Measurements from ENCODE around the gene TEX36. TPM values are rescaled to one million over a fixed set of nuclear protein-coding genes. Genes with fewer than 3 reads are reported as not detected.
"Not testable (repeated sequence)": the region's sequence is repeated elsewhere in the genome, so short reads cannot be mapped to it uniquely, and the experiment has no call there.

The TEX36 gene
- total RNA-seq, 2 experiments from 2014 or later = not detected

- Mint-ChIP-seq H3K27ac (no peak overlapping the region), H3K9me3 (no peaks in the 10 kb centered on the region)
Measured at GRCh38 chr10:125700355-125700911, 17.5 kb upstream of the TEX36 start.

GRCh38 chr10:125699562-125700143 is 16.7 kb upstream of the TEX36 start:
- Mint-ChIP-seq H3K4me1 (no peaks in the 10 kb centered on the region), H3K27me3 (peaks cover 3% of the 10 kb centered on the region), H3K9me3 (no peaks in the 10 kb centered on the region), H3K4me3 (no peak overlapping the region), H3K36me3 (no peaks in the 10 kb centered on the region), H3K27ac (no peak overlapping the region)
- DNase-seq (no peak), ATAC-seq (ENCODE audit: low read depth) (no peak)
- POLR2A ChIA-PET = no interaction called here

More at GRCh38 chr10:125700355-125700911, 17.5 kb upstream of the TEX36 start:
- Mint-ChIP-seq H3K4me3 (no peak overlapping the region), H3K4me1 (no peaks in the 10 kb centered on the region), H3K36me3 (no peaks in the 10 kb centered on the region), H3K27me3 (peaks cover 3% of the 10 kb centered on the region)
- ATAC-seq (ENCODE audit: low read depth) = no peak
- POLR2A ChIA-PET = no interaction called here
- DNase-seq = no peak

- DNase-seq (no peak), ATAC-seq (ENCODE audit: low read depth) (no peak)
- H3K4me3 Mint-ChIP-seq = no peak overlapping the region
- H3K9me3 Mint-ChIP-seq = no peaks in the 10 kb centered on the region
- H3K4me1 Mint-ChIP-seq = no peaks in the 10 kb centered on the region
- H3K27me3 Mint-ChIP-seq = peaks cover 3% of the 10 kb centered on the region
- H3K27ac Mint-ChIP-seq = no peak overlapping the region
- no peaks in the 10 kb centered on the region for H3K36me3 Mint-ChIP-seq
- POLR2A ChIA-PET = no interaction called here
Measured at GRCh38 chr10:125698481-125698998, 15.6 kb upstream of the TEX36 start.

GRCh38 chr10:125696884-125697283 is 13.9 kb upstream of the TEX36 start:
- H3K27ac Mint-ChIP-seq; DNase-seq; H3K4me1 Mint-ChIP-seq; ATAC-seq (ENCODE audit: low read depth); POLR2A ChIA-PET; H3K4me3 Mint-ChIP-seq; H3K9me3 Mint-ChIP-seq; H3K27me3 Mint-ChIP-seq; H3K36me3 Mint-ChIP-seq: not testable (repeated sequence)

GRCh38 chr10:125694883-125695282 is 11.9 kb upstream of the TEX36 start:
- peaks cover 4% of the 10 kb centered on the region for H3K4me1 Mint-ChIP-seq
- H3K27me3 Mint-ChIP-seq = peaks cover 4% of the 10 kb centered on the region
- no peaks in the 10 kb centered on the region for H3K9me3 Mint-ChIP-seq
- ATAC-seq (ENCODE audit: low read depth) (no peak), DNase-seq (no peak)
- no peak overlapping the region for H3K27ac Mint-ChIP-seq
- no peaks in the 10 kb centered on the region for H3K36me3 Mint-ChIP-seq
- POLR2A ChIA-PET = no interaction called here
- no peak overlapping the region for H3K4me3 Mint-ChIP-seq

GRCh38 chr10:125693524-125693847 is 10.5 kb upstream of the TEX36 start:
- Mint-ChIP-seq H3K27ac (no peak overlapping the region), H3K27me3 (peaks cover 4% of the 10 kb centered on the region), H3K36me3 (no peaks in the 10 kb centered on the region), H3K9me3 (no peaks in the 10 kb centered on the region), H3K4me3 (no peak overlapping the region), H3K4me1 (peaks cover 4% of the 10 kb centered on the region)
- DNase-seq = no peak
- POLR2A ChIA-PET = no interaction called here
- no peak for ATAC-seq (ENCODE audit: low read depth)

GRCh38 chr10:125692601-125693523 is 9.9 kb upstream of the TEX36 start:
- Mint-ChIP-seq H3K9me3 (no peaks in the 10 kb centered on the region), H3K27ac (no peak overlapping the region), H3K4me3 (no peak overlapping the region), H3K36me3 (no peaks in the 10 kb centered on the region), H3K27me3 (peaks cover 4% of the 10 kb centered on the region), H3K4me1 (peaks cover 4% of the 10 kb centered on the region)
- ATAC-seq (ENCODE audit: low read depth) (no peak), DNase-seq (no peak)
- POLR2A ChIA-PET = no interaction called here

- no peak overlapping the region for H3K27ac Mint-ChIP-seq
- peaks cover 4% of the 10 kb centered on the region for H3K27me3 Mint-ChIP-seq
- POLR2A ChIA-PET = no interaction called here
- peaks cover 4% of the 10 kb centered on the region for H3K4me1 Mint-ChIP-seq
- H3K4me3 Mint-ChIP-seq = no peak overlapping the region
- H3K36me3 Mint-ChIP-seq = no peaks in the 10 kb centered on the region
- ATAC-seq (ENCODE audit: low read depth) = no peak
- DNase-seq = no peak
- no peaks in the 10 kb centered on the region for H3K9me3 Mint-ChIP-seq
Measured at GRCh38 chr10:125692196-125692595, 9.2 kb upstream of the TEX36 start.

GRCh38 chr10:125691160-125691981 is 8.4 kb upstream of the TEX36 start:
- Mint-ChIP-seq H3K27me3 (peaks cover 4% of the 10 kb centered on the region), H3K4me3 (no peak overlapping the region), H3K4me1 (peaks cover 4% of the 10 kb centered on the region), H3K27ac (no peak overlapping the region), H3K36me3 (no peaks in the 10 kb centered on the region), H3K9me3 (no peaks in the 10 kb centered on the region)
- ATAC-seq (ENCODE audit: low read depth) (no peak), DNase-seq (no peak)
- POLR2A ChIA-PET = no interaction called here

- no peak for ATAC-seq (ENCODE audit: low read depth)
- no peak overlapping the region for H3K4me3 Mint-ChIP-seq
- H3K27ac Mint-ChIP-seq = no peak overlapping the region
Measured at GRCh38 chr10:125689955-125690569, 7.1 kb upstream of the TEX36 start.

GRCh38 chr10:125687507-125688185 is 4.7 kb upstream of the TEX36 start:
- H3K27me3 Mint-ChIP-seq = peaks cover 4% of the 10 kb centered on the region
- no peak overlapping the region for H3K27ac Mint-ChIP-seq
- H3K4me3 Mint-ChIP-seq = no peak overlapping the region
- peaks cover 4% of the 10 kb centered on the region for H3K4me1 Mint-ChIP-seq
- no peaks in the 10 kb centered on the region for H3K36me3 Mint-ChIP-seq
- POLR2A ChIA-PET = no interaction called here
- no peak for ATAC-seq (ENCODE audit: low read depth)
- DNase-seq = no peak
- no peaks in the 10 kb centered on the region for H3K9me3 Mint-ChIP-seq

More at GRCh38 chr10:125689955-125690569, 7.1 kb upstream of the TEX36 start:
- POLR2A ChIA-PET = no interaction called here
- Mint-ChIP-seq H3K27me3 (peaks cover 4% of the 10 kb centered on the region), H3K4me1 (peaks cover 4% of the 10 kb centered on the region), H3K9me3 (no peaks in the 10 kb centered on the region), H3K36me3 (no peaks in the 10 kb centered on the region)
- no peak for DNase-seq

- H3K27ac Mint-ChIP-seq = no peak overlapping the region
- no peak overlapping the region for H3K4me3 Mint-ChIP-seq
- H3K36me3 Mint-ChIP-seq = no peaks in the 10 kb centered on the region
- peaks cover 3% of the 10 kb centered on the region for H3K9me3 Mint-ChIP-seq
- ATAC-seq (ENCODE audit: low read depth) (no peak), DNase-seq (no peak)
- peaks cover 5% of the 10 kb centered on the region for H3K27me3 Mint-ChIP-seq
- POLR2A ChIA-PET = no interaction called here
- H3K4me1 Mint-ChIP-seq = no peaks in the 10 kb centered on the region
Measured at GRCh38 chr10:125684581-125684980, 1.6 kb upstream of the TEX36 start.
